Retinal pigment epithelial cell (primary cell): ENCODE measurements around the gene DCN.

ENCODE experiments used
- DNase-seq: peaks from one replicate; pipeline ENCODE4 v3.0.0-alpha.2; 2010; ENCODE audit warnings: low read depth
- H3K4me3 ChIP-seq: 2 replicates; pipeline ENCODE4 v1.5.1; 2011; ENCODE audit warnings: mild to moderate bottlenecking, low read length, control low read depth, moderate library complexity
- TF ChIP-seq, protein P1 (sequence below): conservative IDR thresholded peaks from 2 replicates; pipeline ENCODE4 v1.5.1; 2011; ENCODE audit warnings: low read depth, low read length, control low read depth, inconsistent platforms

DCN gene

DNA sequence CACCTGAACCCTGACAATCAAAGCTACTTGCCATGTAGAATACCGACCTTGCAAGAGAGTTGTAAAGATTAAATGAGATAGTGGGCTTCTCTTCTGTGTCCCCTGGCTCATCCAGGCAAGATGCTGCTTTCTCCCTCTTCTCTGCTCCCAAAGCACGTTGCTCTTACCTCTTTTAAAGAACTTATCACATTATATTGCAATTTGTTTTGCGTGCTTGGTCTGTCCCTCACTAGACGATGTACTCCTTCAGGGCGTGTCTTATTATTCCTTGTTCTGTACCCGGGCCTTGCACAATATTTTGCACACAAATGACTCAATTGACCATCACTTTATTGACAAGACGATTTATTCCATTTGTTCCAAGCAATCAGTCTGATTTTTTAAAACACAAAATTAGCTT, 3.3 kb downstream of the DCN start:
- TF ChIP-seq, protein P1, sequence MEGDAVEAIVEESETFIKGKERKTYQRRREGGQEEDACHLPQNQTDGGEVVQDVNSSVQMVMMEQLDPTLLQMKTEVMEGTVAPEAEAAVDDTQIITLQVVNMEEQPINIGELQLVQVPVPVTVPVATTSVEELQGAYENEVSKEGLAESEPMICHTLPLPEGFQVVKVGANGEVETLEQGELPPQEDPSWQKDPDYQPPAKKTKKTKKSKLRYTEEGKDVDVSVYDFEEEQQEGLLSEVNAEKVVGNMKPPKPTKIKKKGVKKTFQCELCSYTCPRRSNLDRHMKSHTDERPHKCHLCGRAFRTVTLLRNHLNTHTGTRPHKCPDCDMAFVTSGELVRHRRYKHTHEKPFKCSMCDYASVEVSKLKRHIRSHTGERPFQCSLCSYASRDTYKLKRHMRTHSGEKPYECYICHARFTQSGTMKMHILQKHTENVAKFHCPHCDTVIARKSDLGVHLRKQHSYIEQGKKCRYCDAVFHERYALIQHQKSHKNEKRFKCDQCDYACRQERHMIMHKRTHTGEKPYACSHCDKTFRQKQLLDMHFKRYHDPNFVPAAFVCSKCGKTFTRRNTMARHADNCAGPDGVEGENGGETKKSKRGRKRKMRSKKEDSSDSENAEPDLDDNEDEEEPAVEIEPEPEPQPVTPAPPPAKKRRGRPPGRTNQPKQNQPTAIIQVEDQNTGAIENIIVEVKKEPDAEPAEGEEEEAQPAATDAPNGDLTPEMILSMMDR, result no peak
- no peak for DNase-seq
- H3K4me3 ChIP-seq, result no peak overlapping the region

DNA sequence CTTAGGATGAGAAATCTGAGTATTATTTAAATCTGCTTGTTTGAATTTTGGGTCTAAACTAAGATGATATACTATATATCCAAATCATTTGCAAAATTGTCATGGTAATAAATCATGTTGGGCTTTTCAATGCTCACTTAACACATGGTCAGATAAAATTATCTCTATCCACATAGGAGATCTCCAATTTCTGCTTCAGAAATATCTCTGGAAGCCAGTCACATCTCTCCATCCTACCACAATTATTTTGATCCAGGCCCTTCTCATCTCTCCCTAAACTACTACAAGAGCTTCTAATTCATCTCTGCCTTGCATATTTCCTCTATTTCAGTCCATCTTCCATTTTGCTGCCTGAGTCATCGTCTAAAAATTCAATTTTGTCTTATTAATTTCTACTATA, 3.8 kb downstream of the DCN start:
- no peak overlapping the region for H3K4me3 ChIP-seq
- TF ChIP-seq, protein P1, result no peak

DNA sequence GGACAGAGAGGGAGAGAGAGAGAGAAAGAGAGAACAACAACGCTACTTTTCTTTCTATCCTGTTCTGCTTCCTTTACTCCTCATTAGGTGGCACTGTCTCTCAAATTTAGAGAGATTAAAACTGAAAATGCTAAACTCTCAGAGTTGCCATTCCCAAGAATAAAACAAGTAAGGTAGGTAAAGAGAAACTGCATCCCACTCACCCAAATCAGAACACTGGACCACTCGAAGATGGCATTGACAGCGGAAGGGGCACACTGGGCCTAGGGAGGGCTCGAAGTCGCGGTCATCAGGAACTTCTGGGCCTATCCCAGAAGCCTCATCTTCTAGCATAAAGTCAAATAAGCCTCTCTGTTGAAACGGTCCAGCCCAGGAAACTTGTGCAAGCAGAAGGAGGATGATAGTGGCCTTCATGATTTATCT, 4.5 kb downstream of the DCN start:
- H3K4me3 ChIP-seq, result no peak overlapping the region
- DNase-seq, result no peak
- TF ChIP-seq, protein P1, result peak; percentile 65

More for the DNA sequence above, 3.8 kb downstream of the DCN start:
- DNase-seq, result no peak

DNA sequence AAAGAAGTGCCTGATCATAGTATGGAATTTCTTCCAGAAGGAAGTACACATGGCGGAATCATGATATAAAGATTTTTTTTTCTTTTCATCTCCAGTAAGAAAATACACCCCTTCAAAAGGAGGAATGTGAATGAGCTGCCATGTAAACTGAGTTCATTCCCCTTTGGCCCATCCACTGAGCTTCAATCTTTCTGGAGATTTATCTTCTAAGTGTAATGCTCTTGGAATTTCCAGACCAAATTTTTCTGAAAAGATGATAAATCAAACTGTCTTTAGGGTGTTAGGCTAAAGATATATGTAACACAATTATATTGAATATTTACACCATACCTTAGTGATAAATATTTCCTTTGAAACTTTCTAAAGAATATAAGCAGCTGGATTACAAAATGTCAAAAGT, 5.2 kb downstream of the DCN start:
- H3K4me3 ChIP-seq, result no peak overlapping the region
- TF ChIP-seq, protein P1, result no peak
- no peak for DNase-seq

DNA sequence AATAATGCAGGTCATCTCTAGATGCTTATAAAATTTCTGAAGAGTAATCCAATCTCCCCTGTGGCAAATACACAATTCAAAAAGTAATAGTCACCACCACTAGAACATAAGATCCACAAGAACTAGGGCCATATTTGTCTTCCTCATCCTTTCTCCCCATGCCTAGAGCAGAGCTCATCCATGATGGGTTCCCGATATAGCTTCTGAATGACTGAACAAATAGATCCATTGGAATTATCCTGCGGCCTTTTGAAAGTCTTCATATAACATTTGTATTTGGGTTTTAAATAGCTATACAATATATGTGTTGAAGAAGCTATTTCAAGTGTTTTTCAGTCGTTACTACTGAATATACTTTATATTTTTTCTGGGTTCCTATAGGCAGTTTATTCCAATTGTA, 5.7 kb downstream of the DCN start:
- TF ChIP-seq, protein P1, result no peak
- H3K4me3 ChIP-seq, result no peak overlapping the region
- DNase-seq, result no peak

DNA sequence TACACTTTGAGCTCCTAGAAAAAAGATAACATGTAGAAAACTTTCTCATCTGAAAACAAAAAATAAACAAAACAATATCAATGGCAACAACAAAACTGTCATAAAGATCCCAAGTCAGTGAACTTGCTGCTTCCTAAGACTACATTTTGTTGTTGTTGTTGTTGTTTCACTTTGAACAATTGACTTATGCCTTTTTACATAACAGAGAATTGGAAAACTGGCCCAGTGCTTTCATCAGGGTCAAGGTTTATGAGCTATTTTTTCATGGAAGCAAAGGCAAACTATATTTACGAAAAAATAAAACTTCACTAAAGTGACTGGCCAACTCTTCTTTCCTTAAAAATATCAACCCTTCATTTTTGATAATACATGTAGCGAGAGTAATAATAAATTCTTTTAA, 6.3 kb downstream of the DCN start:
- no peak for DNase-seq
- TF ChIP-seq, protein P1, result no peak
- no peak overlapping the region for H3K4me3 ChIP-seq

DNA sequence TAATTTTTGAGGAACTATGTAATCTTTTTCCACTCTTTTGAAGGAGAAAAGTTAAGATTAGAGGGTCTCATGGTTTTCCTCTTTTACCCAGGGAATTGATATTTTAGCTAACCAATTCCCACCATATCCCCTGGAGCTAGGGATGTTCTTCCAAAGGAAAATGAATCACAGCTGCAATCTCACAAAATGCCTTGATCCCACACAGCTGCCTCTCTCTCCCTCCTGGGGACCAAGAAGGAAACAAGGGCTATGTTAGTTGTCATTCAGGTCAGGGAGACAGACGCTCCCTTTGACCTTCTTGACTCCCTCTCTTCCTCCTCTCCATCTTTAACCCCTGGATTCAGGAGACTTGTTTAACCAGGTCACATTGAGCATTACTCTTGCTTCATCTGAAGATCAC, 9.5 kb downstream of the DCN start:
- DNase-seq, result no peak
- TF ChIP-seq, protein P1, result no peak
- no peak overlapping the region for H3K4me3 ChIP-seq
